ENCODE results near the gene MYOG.

DNA sequence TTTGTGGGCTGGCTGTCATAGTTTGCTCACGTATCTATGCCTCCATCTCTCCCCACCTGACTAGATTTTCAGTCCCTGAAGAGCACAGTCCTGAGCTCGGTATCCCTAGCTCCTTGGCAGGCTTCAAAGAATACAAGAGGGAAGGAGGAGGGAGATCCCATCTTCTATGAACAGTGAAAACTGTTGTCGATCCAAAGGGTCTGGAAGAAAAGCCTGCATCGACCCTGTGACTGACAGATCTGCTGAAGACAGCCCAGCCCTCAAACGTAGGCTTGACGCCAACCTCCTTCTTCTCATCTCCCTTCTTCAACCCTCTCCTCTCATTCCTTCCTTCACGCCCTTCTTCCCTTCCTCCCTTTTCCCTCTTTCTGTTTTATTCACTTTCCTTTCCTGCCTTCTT is 28.4 kb upstream of the MYOG start:
- TF ChIP-seq CTCF (IDR thresholded peaks at IDR 0.05; ENCODE audit: poor library complexity) (no peak), EZH2 (IDR thresholded peaks at IDR 0.05; ENCODE audit: borderline replicate concordance) (no peak)
